Neural cell (in vitro differentiated cells): Measurements from ENCODE around the gene HUNK.

Source experiments
- POLR2AphosphoS5 ChIP-seq: IDR thresholded peaks from 2 replicates; pipeline ENCODE4 v1.6.1; 2012
- TF ChIP-seq, protein P1 (sequence below): fragments of 450-650 bp; IDR thresholded peaks from 2 replicates; pipeline ENCODE4 v1.5.1; 2014; ENCODE audit warnings: antibody characterized with exemption, mild to moderate bottlenecking, moderate library complexity; ENCODE audit not compliant: poor library complexity, severe bottlenecking

DNA sequence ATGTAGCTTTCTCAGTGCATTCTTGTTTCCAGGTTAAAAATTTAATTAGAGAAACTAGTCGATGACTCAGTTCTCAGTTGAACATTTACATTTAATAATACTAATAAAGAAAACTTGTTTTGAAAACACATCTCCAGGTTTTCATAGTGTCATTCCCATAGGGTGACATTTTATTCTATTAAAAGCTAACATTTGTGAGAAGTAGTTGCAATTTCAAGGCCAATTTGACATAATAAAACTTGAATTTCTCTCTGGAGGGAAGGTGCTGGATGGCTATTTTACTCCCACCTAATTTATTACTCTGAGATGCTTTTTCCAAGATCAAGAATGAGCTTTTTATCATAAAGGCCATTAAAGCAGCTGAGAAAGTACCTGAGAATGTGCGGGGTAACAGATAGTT, 16.6 kb downstream of the HUNK start:
- TF ChIP-seq, protein P1, sequence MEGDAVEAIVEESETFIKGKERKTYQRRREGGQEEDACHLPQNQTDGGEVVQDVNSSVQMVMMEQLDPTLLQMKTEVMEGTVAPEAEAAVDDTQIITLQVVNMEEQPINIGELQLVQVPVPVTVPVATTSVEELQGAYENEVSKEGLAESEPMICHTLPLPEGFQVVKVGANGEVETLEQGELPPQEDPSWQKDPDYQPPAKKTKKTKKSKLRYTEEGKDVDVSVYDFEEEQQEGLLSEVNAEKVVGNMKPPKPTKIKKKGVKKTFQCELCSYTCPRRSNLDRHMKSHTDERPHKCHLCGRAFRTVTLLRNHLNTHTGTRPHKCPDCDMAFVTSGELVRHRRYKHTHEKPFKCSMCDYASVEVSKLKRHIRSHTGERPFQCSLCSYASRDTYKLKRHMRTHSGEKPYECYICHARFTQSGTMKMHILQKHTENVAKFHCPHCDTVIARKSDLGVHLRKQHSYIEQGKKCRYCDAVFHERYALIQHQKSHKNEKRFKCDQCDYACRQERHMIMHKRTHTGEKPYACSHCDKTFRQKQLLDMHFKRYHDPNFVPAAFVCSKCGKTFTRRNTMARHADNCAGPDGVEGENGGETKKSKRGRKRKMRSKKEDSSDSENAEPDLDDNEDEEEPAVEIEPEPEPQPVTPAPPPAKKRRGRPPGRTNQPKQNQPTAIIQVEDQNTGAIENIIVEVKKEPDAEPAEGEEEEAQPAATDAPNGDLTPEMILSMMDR = no peak
- TF ChIP-seq POLR2AphosphoS5 = no peak
